ENCODE data around the gene SENP1.

SENP1 gene

GRCh38 chr12:47999816-48000215, 106.1 kb downstream of the SENP1 start:
- no peak for DNase-seq (ENCODE audit: low spot score)

DNA sequence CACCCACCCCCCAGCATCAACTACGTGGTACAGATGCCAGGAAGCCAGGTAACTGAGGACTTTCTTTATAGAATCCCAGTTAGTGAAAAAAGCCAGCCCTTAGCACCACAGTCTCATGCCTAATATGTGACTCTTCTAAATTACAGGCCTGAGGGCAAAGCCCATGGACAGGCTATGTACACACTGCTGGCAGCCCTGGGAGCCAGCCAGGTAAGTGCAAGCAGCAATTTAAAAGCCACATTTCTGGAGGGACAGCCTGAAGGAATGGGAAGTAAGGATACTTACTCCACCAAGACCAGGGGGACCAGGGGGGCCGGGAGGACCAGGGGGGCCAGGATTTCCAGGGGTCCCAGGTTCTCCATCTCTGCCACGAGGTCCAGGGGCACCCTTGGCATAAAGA, 108.6 kb downstream of the SENP1 start:
- DNase-seq (ENCODE audit: low spot score), result no peak

GRCh38 chr12:47995981-47996401, 109.9 kb downstream of the SENP1 start:
- no peak for DNase-seq (ENCODE audit: low spot score)

DNA sequence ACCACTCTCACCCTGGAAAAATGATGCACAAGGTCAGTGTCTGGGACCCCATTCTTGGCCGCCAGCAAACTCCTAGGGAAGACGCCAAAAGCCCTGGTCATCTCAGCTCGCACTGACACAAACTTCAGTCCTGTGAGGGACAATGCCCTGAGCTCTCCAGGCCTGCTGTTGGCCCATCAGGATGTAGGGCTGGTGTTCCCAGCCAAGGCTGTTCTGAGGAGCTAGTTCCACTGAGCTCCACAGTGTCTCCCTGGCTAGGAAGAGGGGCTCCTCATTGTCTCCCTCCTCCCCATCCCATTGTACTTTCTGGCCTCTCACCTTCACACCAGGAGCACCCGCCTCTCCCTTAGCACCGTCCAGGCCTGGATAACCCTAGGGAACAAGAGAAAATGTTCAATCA, 112.4 kb downstream of the SENP1 start:
- no peak for DNase-seq (ENCODE audit: low spot score)

All from ecto neural progenitor cell (in vitro differentiated cells).